ENCODE data around the gene ACTC1. TPM values are rescaled to one million over a fixed set of nuclear protein-coding genes. Genes with fewer than 3 reads are reported as not detected.
A peak's percentile ranks its signal among the peaks of the same experiment; 100 is the strongest.

The ACTC1 gene
- total and polyA plus RNA-seq, 8 donors = 1.8 to 9.5 (median 4.9) TPM; not detected in 1

DNA sequence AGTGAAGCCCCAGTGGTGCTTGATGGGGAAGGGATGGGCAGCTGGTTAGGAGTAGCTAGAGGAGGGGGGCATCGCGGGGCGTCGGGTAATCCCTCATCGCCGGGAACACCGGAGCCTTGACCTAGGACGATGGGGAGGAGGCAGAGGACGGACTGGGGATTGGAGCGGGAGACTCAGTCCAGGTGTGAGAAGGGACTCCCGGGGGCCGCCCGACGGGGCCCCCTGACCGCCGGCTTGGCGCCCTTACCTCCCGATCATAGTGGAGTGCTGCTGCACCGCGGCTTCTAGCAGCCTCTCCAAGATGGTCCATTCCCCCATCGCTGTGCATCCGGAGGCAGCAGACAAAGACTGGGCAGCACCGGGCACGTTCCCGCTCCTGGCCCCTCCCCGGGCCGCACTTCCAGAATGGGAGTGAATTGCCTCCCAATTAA, 41.2 kb downstream of the ACTC1 start:
- TF ChIP-seq, protein P1, sequence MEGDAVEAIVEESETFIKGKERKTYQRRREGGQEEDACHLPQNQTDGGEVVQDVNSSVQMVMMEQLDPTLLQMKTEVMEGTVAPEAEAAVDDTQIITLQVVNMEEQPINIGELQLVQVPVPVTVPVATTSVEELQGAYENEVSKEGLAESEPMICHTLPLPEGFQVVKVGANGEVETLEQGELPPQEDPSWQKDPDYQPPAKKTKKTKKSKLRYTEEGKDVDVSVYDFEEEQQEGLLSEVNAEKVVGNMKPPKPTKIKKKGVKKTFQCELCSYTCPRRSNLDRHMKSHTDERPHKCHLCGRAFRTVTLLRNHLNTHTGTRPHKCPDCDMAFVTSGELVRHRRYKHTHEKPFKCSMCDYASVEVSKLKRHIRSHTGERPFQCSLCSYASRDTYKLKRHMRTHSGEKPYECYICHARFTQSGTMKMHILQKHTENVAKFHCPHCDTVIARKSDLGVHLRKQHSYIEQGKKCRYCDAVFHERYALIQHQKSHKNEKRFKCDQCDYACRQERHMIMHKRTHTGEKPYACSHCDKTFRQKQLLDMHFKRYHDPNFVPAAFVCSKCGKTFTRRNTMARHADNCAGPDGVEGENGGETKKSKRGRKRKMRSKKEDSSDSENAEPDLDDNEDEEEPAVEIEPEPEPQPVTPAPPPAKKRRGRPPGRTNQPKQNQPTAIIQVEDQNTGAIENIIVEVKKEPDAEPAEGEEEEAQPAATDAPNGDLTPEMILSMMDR (IDR thresholded peaks at IDR 0.05) = no peak
- TF ChIP-seq POLR2A (IDR thresholded peaks at IDR 0.05) (no peak), EP300 (IDR thresholded peaks at IDR 0.05) (no peak), POLR2AphosphoS5 (IDR thresholded peaks at IDR 0.05) (no peak)
- Histone ChIP-seq H3K27ac (no peak overlapping the region), H3K4me1 (peaks cover 7 to 15% (median 11%) of the 10 kb centered on the region in 4 donors), H3K9me3 (peaks cover 0 to 8% (median 0%) of the 10 kb centered on the region in 4 donors), H3K36me3 (no peaks in the 10 kb centered on the region), H3K27me3 (peaks cover 9 to 74% (median 46%) of the 10 kb centered on the region in 3 donors), H3K4me3 (peak overlapping the region in 2 of 4 donors; percentile 29 to 33)
- DNase-seq = no peak
- 6 to 11% (median 9%) methylated on average over 21 to 27 of the region's 27 CpGs for WGBS, 5 donors
- intact Hi-C loops (cut with DNase I; ENCODE audit: low total_unique reads) = no loop called here

- Histone ChIP-seq H3K27me3 (peaks cover 9 to 72% (median 46%) of the 10 kb centered on the region in 3 donors), H3K4me3 (no peak overlapping the region)
- 30 to 39% (median 34%) methylated on average over 11 of the region's 11 CpGs for WGBS, 5 donors
Measured at GRCh38 chr15:34753236-34753894, 42.0 kb downstream of the ACTC1 start.

DNA sequence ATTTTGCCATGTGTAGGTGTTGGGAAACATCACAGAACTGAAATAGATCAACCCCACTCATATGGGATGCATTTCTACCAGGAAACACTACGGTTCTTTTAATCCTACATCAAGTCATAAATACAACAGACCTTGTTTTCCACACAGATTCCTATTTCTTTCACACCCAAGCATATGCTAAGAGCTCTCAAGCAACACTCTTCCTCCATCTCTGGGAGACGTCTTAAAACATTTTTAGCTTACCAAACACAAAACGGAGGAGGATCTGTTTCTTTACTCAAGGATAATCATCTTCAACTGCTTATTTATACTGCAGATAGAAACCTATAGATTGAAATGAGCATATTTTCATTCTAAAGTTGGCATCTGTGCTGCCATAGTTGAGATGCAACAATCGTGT, 45.7 kb downstream of the ACTC1 start:
- H3K27me3 ChIP-seq = peaks cover 2 to 38% (median 25%) of the 10 kb centered on the region in 3 donors
- no peaks in the 10 kb centered on the region for H3K36me3 ChIP-seq
- TF ChIP-seq POLR2AphosphoS5 (IDR thresholded peaks at IDR 0.05) (no peak), POLR2A (IDR thresholded peaks at IDR 0.05) (no peak), EP300 (IDR thresholded peaks at IDR 0.05) (no peak)
- TF ChIP-seq, protein P1 (IDR thresholded peaks at IDR 0.05) = no peak
- 72 to 80% (median 78%) methylated on average over 4 of the region's 4 CpGs for WGBS, 5 donors
- no peak for DNase-seq
- peaks cover 2 to 7% (median 7%) of the 10 kb centered on the region in 4 donors for H3K4me1 ChIP-seq
- H3K9me3 ChIP-seq = peaks cover 0 to 8% (median 0%) of the 10 kb centered on the region in 4 donors
- H3K4me3 ChIP-seq = no peak overlapping the region
- no peak overlapping the region for H3K27ac ChIP-seq
- intact Hi-C loops (cut with DNase I; ENCODE audit: low total_unique reads) = no loop called here

More at GRCh38 chr15:34753236-34753894, 42.0 kb downstream of the ACTC1 start:
- H3K27ac ChIP-seq = no peak overlapping the region
- peaks cover 7 to 15% (median 11%) of the 10 kb centered on the region in 4 donors for H3K4me1 ChIP-seq
- peaks cover 0 to 8% (median 0%) of the 10 kb centered on the region in 4 donors for H3K9me3 ChIP-seq
- no peaks in the 10 kb centered on the region for H3K36me3 ChIP-seq
- DNase-seq = peak in 1 of 2 donors; percentile 70
- TF ChIP-seq POLR2A (IDR thresholded peaks at IDR 0.05) (no peak), POLR2AphosphoS5 (IDR thresholded peaks at IDR 0.05) (no peak), EP300 (IDR thresholded peaks at IDR 0.05) (no peak)
- TF ChIP-seq, protein P1 (IDR thresholded peaks at IDR 0.05) = no peak
- intact Hi-C loops (cut with DNase I; ENCODE audit: low total_unique reads) = no loop called here

Other genes with a start within 250 kb of the ACTC1 start
- 100 to 1,000 TPM in 2 of 5 donors, 10 to 100 TPM in 3; 26.8 to 199 (median 96.0) TPM for gene GOLGA8B, start 211.9 kb downstream of the ACTC1 start, total RNA-seq
- gene GOLGA8B, start 211.9 kb downstream of the ACTC1 start, polyA plus RNA-seq = 10 to 100 TPM in 2 of 3 donors, 1 to 10 TPM in 1; 8.9 to 20.8 (median 13.3) TPM
- gene GJD2, start 40.6 kb downstream of the ACTC1 start, total RNA-seq = under 1 TPM in 1 of 5 donors, not detected in 4; 0.18 TPM
- not detected for gene GJD2, start 40.6 kb downstream of the ACTC1 start, polyA plus RNA-seq
- gene AQR, start 174.2 kb upstream of the ACTC1 start, total RNA-seq = 10 to 100 TPM in 3 of 5 donors, 1 to 10 TPM in 2; 5.8 to 54.5 (median 15.6) TPM
- 10 to 100 TPM in 1 of 3 donors, 1 to 10 TPM in 2; 4.5 to 12.9 (median 6.1) TPM for gene AQR, start 174.2 kb upstream of the ACTC1 start, polyA plus RNA-seq
- 10 to 100 TPM in 3 of 5 donors, 1 to 10 TPM in 2; 5.3 to 50.9 (median 16.7) TPM for gene ZNF770, start 192.7 kb upstream of the ACTC1 start, total RNA-seq
- 1 to 10 TPM; 7.0 to 9.2 (median 7.6) TPM for gene ZNF770, start 192.7 kb upstream of the ACTC1 start, polyA plus RNA-seq

Data from stomach (tissue), 9 donors.